ENCODE measurements around the gene CNTNAP2.

CNTNAP2 gene

DNA sequence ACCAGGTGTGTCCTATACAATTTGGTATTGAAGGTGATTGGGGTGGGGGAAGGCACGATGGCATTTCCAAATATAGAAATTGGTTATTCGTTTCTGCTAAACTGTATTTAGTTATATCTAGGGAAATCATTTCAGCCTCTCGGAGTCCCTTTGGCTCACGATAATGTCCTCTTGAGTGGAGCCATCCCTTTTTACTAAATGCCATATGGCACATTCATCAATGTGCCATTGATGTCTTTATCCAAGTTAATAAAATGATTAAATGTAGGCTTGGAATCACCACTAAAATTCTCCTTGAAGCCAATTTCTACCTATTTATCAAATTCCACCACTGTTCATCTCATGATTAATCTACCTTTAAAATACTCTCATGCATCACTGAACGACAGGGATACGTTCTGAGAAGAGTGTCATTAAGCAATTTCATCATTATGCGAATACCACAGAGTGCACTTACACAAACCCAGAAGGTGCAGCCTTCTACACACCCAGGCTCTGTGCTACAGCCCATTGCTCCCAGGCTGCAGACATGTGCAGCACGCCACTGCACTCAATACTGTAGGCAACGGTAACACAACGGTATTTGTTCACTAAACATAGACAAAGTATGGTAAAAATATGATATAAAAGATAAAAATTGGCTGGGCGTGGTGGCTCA lies 2254.8 kb downstream of the CNTNAP2 start:
- Mint-ChIP-seq H3K27me3 (no peaks in the 10 kb centered on the region), H3K9me3 (no peaks in the 10 kb centered on the region), H3K4me3 (no peak overlapping the region), H3K36me3 (no peaks in the 10 kb centered on the region), H3K27ac (no peak overlapping the region), H3K4me1 (no peaks in the 10 kb centered on the region)
- CTCF ChIA-PET, result no interaction called here
- no peak for DNase-seq

DNA sequence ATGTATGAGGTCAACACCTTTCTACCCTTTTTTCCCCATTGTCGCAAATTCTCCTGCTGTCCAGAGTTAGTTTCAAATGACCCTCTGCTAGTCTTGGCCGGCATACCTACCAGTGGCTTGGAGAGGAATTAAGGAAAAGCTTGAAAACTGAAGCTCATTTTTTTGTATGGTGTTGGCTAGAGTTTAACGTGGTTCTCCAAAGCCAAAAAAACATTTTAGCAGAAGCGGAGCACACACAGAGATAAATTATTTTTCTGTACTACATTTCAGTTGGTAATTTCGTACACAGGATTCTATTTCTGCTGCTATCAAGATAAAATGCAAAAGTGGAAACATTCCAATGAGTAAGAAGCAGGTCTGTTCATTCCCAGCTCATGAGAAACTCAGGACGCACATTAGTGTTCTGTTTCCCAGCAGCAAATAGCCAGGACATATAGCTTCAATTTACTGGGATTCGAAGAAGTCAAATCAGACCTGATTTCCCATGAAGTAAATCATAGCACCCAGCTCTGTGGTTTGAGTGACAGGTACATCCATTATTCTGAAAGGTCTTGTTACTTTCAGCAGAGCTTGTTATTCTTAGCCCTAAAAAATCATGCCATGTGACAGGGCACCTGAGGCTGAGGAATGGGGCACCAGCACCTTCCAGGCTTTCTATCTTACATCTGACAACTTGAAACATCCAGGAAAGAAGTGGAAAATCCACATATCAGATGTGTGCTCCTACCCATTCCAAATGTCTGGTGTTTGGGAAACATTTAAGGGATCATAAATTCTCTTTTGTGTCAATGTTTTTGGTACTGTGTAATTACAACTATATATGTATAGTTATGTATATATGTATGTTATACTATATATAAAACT lies 2258.0 kb downstream of the CNTNAP2 start:
- no peak overlapping the region for H3K27ac Mint-ChIP-seq
- no peaks in the 10 kb centered on the region for H3K4me1 Mint-ChIP-seq
- no peak for DNase-seq
- CTCF ChIA-PET, result no interaction called here
- H3K36me3 Mint-ChIP-seq, result no peaks in the 10 kb centered on the region
- no peaks in the 10 kb centered on the region for H3K9me3 Mint-ChIP-seq
- H3K27me3 Mint-ChIP-seq, result no peaks in the 10 kb centered on the region
- no peak overlapping the region for H3K4me3 Mint-ChIP-seq

GRCh38 chr7:148379677-148380076 lies 2263.1 kb downstream of the CNTNAP2 start:
- Mint-ChIP-seq H3K27me3 (no peaks in the 10 kb centered on the region), H3K4me1 (no peaks in the 10 kb centered on the region), H3K9me3 (no peaks in the 10 kb centered on the region), H3K27ac (no peak overlapping the region), H3K36me3 (no peaks in the 10 kb centered on the region), H3K4me3 (no peak overlapping the region)
- CTCF ChIA-PET, result interaction anchor here (0.6 kb wide), 1 partner anchor 15 kb away, joined by 3 read pairs; no protein-coding TSS in a partner anchor
- DNase-seq, result no peak

DNA sequence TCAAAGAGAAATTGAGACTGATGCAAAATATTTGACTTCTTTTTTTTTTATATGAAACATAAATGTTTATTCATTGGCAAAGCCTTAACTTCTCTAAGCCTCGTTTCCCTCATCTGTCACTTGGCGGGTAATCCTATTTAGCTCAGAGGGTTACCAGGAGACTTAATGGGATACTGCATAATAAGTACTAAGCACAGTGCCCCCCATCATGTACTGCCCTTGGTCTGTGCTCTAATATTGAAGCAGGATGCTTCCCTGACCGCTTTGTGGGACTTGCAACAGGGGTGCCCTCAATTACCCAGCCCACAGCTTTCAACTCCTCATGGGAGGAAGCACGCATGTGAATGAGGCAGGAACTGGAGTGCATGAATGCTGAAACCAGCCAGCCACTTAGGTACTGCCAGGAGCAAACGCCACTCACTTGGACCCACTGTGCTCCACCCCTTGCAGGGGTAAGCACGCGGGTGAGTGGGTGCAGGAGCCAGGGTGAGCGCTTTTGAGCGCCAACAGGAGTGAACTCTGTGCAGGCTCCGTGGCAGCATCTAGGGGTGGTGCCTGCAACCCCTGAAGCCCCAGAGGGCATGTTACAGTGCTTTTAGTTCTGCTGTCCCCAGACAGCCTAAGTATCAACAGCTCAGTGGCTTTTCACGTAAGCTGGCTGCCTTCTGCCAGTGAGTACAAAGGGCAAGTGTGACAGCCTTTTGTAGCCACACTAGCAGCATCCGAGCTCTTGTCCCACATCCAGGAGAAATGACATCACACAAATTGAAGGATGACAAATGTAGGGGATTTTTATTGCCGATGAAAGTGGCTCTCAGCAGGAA lies 2264.2 kb downstream of the CNTNAP2 start:
- H3K27me3 Mint-ChIP-seq, result no peaks in the 10 kb centered on the region

GRCh38 chr7:148382596-148382995 lies 2266.0 kb downstream of the CNTNAP2 start:
- H3K27me3 Mint-ChIP-seq, result no peaks in the 10 kb centered on the region
- no peaks in the 10 kb centered on the region for H3K36me3 Mint-ChIP-seq
- no peak overlapping the region for H3K27ac Mint-ChIP-seq
- H3K4me1 Mint-ChIP-seq, result no peaks in the 10 kb centered on the region
- no peak overlapping the region for H3K4me3 Mint-ChIP-seq
- no peaks in the 10 kb centered on the region for H3K9me3 Mint-ChIP-seq
- DNase-seq, result no peak
- CTCF ChIA-PET, result no interaction called here

More for the DNA sequence above, 2264.2 kb downstream of the CNTNAP2 start:
- Mint-ChIP-seq H3K9me3 (no peaks in the 10 kb centered on the region), H3K4me1 (no peaks in the 10 kb centered on the region), H3K36me3 (no peaks in the 10 kb centered on the region), H3K27ac (no peak overlapping the region), H3K4me3 (no peak overlapping the region)
- CTCF ChIA-PET, result no interaction called here
- DNase-seq, result no peak

DNA sequence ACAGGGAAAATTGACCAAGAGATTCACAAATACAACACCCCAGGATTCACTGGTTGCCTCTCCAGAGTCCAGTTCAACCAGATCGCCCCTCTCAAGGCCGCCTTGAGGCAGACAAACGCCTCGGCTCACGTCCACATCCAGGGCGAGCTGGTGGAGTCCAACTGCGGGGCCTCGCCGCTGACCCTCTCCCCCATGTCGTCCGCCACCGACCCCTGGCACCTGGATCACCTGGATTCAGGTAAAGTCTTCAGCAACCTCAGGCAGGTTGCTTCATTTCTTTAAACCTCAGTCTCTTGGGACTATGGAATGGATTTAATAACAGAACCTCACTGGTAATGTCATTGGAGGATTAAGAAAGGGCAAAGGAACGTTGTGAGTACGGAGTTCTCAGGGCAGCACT lies 2267.1 kb downstream of the CNTNAP2 start:
- Mint-ChIP-seq H3K4me3 (no peak overlapping the region), H3K36me3 (no peaks in the 10 kb centered on the region), H3K9me3 (no peaks in the 10 kb centered on the region), H3K27me3 (no peaks in the 10 kb centered on the region), H3K4me1 (no peaks in the 10 kb centered on the region), H3K27ac (no peak overlapping the region)
- DNase-seq, result no peak
- CTCF ChIA-PET, result no interaction called here

- no peaks in the 10 kb centered on the region for H3K27me3 Mint-ChIP-seq
- CTCF ChIA-PET, result no interaction called here
- H3K9me3 Mint-ChIP-seq, result no peaks in the 10 kb centered on the region
- DNase-seq, result no peak
- no peak overlapping the region for H3K4me3 Mint-ChIP-seq
- H3K36me3 Mint-ChIP-seq, result no peaks in the 10 kb centered on the region
- no peak overlapping the region for H3K27ac Mint-ChIP-seq
- no peaks in the 10 kb centered on the region for H3K4me1 Mint-ChIP-seq
Measured at GRCh38 chr7:148385009-148385682, 2268.5 kb downstream of the CNTNAP2 start.

DNA sequence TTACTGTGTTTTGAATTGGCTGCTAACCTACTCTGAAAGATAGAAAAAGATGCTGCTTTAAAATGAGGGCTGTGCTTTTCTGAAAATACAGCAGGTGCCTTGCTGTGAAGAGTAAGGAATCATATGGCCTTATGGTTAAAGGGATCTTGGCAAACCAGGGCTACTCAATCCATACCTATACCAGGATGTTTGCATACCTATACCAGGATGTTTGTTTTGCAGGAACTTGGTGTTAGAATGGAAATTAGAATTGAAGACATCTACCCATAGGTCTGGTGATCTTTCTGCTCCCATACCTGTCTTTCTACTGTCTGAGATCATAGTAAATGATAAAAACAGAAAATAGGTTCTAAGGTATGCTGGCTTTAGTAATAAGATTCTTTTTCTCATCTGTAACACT lies 2273.8 kb downstream of the CNTNAP2 start:
- H3K9me3 Mint-ChIP-seq, result no peaks in the 10 kb centered on the region
- H3K4me3 Mint-ChIP-seq, result no peak overlapping the region
- H3K27me3 Mint-ChIP-seq, result peaks cover 10% of the 10 kb centered on the region
- CTCF ChIA-PET, result no interaction called here
- H3K4me1 Mint-ChIP-seq, result no peaks in the 10 kb centered on the region
- DNase-seq, result no peak
- no peaks in the 10 kb centered on the region for H3K36me3 Mint-ChIP-seq
- H3K27ac Mint-ChIP-seq, result no peak overlapping the region

DNA sequence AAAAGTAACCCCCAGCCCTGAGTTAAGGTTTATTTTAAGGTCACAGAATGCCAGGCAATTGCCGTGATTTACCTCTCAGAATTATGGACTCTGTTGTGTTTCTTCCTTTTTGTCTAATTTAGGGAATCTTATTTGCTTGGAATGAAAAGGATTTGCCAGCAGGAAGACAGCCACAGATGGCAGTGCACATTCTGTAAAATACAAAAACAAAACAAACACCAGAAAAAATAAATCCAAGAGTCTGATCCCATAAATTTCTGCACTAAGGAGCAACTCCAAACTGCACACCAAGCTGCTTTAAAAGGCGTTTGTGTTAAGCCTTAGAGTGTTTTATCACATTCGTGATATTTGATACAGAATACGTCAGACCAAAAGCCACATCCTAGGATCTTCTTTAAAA lies 2275.0 kb downstream of the CNTNAP2 start:
- no peaks in the 10 kb centered on the region for H3K9me3 Mint-ChIP-seq
- peaks cover 21% of the 10 kb centered on the region for H3K27me3 Mint-ChIP-seq
- H3K36me3 Mint-ChIP-seq, result no peaks in the 10 kb centered on the region
- DNase-seq, result no peak
- H3K4me3 Mint-ChIP-seq, result no peak overlapping the region
- CTCF ChIA-PET, result no interaction called here
- no peak overlapping the region for H3K27ac Mint-ChIP-seq
- no peaks in the 10 kb centered on the region for H3K4me1 Mint-ChIP-seq

GRCh38 chr7:148394582-148394981 lies 2278.0 kb downstream of the CNTNAP2 start:
- no peaks in the 10 kb centered on the region for H3K4me1 Mint-ChIP-seq
- CTCF ChIA-PET, result interaction anchor here (0.7 kb wide), 1 partner anchor 15 kb away, joined by 3 read pairs; no protein-coding TSS in a partner anchor
- no peak overlapping the region for H3K27ac Mint-ChIP-seq
- no peaks in the 10 kb centered on the region for H3K36me3 Mint-ChIP-seq
- H3K4me3 Mint-ChIP-seq, result no peak overlapping the region
- H3K27me3 Mint-ChIP-seq, result peaks cover 28% of the 10 kb centered on the region
- DNase-seq, result no peak
- H3K9me3 Mint-ChIP-seq, result no peaks in the 10 kb centered on the region

DNA sequence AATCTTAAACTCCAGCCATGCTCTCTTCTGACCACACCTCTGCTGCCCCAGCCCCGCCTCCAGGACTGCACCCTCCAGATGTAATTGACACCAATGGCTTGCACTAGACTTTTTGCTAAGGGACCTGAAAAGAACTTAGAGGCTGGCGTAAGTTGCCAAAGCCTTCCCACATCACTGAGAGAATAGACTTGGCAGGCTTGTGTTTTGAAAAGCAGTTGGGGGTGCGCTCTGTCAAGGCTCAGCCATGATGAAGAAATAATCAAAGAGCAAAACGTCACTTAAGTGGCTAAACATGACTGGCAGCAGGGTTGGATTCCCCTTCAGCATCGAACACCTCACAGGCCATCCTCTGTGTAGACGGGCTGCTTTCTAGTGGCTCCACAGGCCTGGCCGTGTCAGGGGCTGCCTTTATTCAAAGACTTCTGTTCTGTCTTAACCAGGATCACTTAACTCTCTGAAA lies 2278.8 kb downstream of the CNTNAP2 start:
- Mint-ChIP-seq H3K4me1 (no peaks in the 10 kb centered on the region), H3K27ac (no peak overlapping the region), H3K4me3 (no peak overlapping the region), H3K36me3 (no peaks in the 10 kb centered on the region), H3K9me3 (no peaks in the 10 kb centered on the region), H3K27me3 (peaks cover 28% of the 10 kb centered on the region)
- DNase-seq, result no peak
- CTCF ChIA-PET, result no interaction called here

GRCh38 chr7:148395990-148396716 lies 2279.6 kb downstream of the CNTNAP2 start:
- Mint-ChIP-seq H3K9me3 (no peaks in the 10 kb centered on the region), H3K4me1 (no peaks in the 10 kb centered on the region), H3K27me3 (peaks cover 28% of the 10 kb centered on the region), H3K36me3 (no peaks in the 10 kb centered on the region), H3K4me3 (no peak overlapping the region), H3K27ac (no peak overlapping the region)
- DNase-seq, result no peak
- CTCF ChIA-PET, result no interaction called here

- CTCF ChIA-PET, result no interaction called here
- no peak for DNase-seq
- no peak overlapping the region for H3K27ac Mint-ChIP-seq
- H3K9me3 Mint-ChIP-seq, result no peaks in the 10 kb centered on the region
- H3K27me3 Mint-ChIP-seq, result peaks cover 28% of the 10 kb centered on the region
- H3K36me3 Mint-ChIP-seq, result no peaks in the 10 kb centered on the region
- no peak overlapping the region for H3K4me3 Mint-ChIP-seq
- H3K4me1 Mint-ChIP-seq, result no peaks in the 10 kb centered on the region
Measured at GRCh38 chr7:148397056-148397455, 2280.5 kb downstream of the CNTNAP2 start.
